K562 (cell line): ENCODE data around the gene CST6. TPM values are rescaled to one million over a fixed set of nuclear protein-coding genes. Genes with fewer than 3 reads are reported as not detected.

ENCODE experiments used
- EGR1 ChIP-seq: fragments of 450-650 bp; conservative IDR thresholded peaks from 2 replicates; pipeline ENCODE4 v1.6.1; 2017; ENCODE audit warnings: mild to moderate bottlenecking
- EP300 ChIP-seq: IDR thresholded peaks from 2 replicates; pipeline ENCODE4 v1.6.1; 2012; ENCODE audit warnings: low read length, improper control_type of control experiment
- HLTF ChIP-seq: fragments of 450-650 bp; IDR thresholded peaks from 2 replicates; pipeline ENCODE4 v1.6.1; 2016
- HNRNPH1 ChIP-seq: fragments of 200-400 bp; formaldehyde crosslinking; optimal IDR thresholded peaks from 2 replicates; pipeline ENCODE3; 2017; ENCODE audit warnings: low read depth, mild to moderate bottlenecking, low read length, moderate library complexity
- HNRNPLL ChIP-seq: fragments of 200-400 bp; formaldehyde crosslinking; IDR thresholded peaks from 2 replicates; pipeline ENCODE4 v1.6.1; 2017; ENCODE audit warnings: low read length, low read depth, mild to moderate bottlenecking; ENCODE audit not compliant: poor library complexity, severe bottlenecking
- HNRNPUL1 ChIP-seq: fragments of 200-400 bp; formaldehyde crosslinking; IDR thresholded peaks from 2 replicates; pipeline ENCODE4 v1.6.1; 2017; ENCODE audit warnings: low read length
- KDM5B ChIP-seq: fragments of 200-600 bp; sonication (generic); IDR thresholded peaks from 2 replicates; pipeline ENCODE4 v1.6.1; 2012; ENCODE audit warnings: low read depth, mild to moderate bottlenecking, moderate library complexity, low read length, control low read depth, inconsistent platforms; ENCODE audit not compliant: insufficient replicate concordance
- LEF1 ChIP-seq: fragments of 450-650 bp; IDR thresholded peaks from 2 replicates; pipeline ENCODE4 v1.6.1; 2016; ENCODE audit warnings: mild to moderate bottlenecking
- MBD1 ChIP-seq: fragments of 250-450 bp; sonication (Bioruptor Pico); IDR thresholded peaks from 2 replicates; pipeline ENCODE4 v1.8.0; 2022; ENCODE audit warnings: inconsistent platforms
- MECOM ChIP-seq: fragments of 250-450 bp; sonication (Bioruptor Pico); IDR thresholded peaks from 2 replicates; pipeline ENCODE4 v1.8.0; 2022; ENCODE audit warnings: inconsistent platforms
- NCOA2 ChIP-seq, 2 experiments: fragments of 450-650 bp; IDR thresholded peaks; 2 replicates each; pipeline ENCODE4 v1.6.1; 2018; ENCODE audit warnings: mild to moderate bottlenecking in 2 of 2, moderate library complexity in 1 of 2; ENCODE audit not compliant: partially characterized antibody in 2 of 2
- PBX2 ChIP-seq, 2 experiments: IDR thresholded peaks in 1 of 2; conservative IDR thresholded peaks in 1 of 2; 2 replicates each; pipeline ENCODE4 v1.6.1; 2016; ENCODE audit warnings: low read depth in 2 of 2, mild to moderate bottlenecking in 1 of 2, missing compliant biosample characterization in 1 of 2, missing genetic modification characterization in 1 of 2, moderate library complexity in 1 of 2
- POLR2H ChIP-seq: IDR thresholded peaks from 2 replicates; pipeline ENCODE4 v1.6.1; 2016; ENCODE audit warnings: missing genetic modification characterization, low read depth, mild to moderate bottlenecking, control low read depth, missing compliant biosample characterization, moderate library complexity
- RCOR1 ChIP-seq, 2 experiments: IDR thresholded peaks; 2 replicates each; pipeline ENCODE4 v1.6.1; 2012; ENCODE audit warnings: low read depth in 2 of 2, low read length in 2 of 2, borderline replicate concordance in 1 of 2, improper control_type of control experiment in 1 of 2
- SPI1 ChIP-seq: IDR thresholded peaks from 2 replicates; pipeline ENCODE4 v1.6.1; 2011; ENCODE audit warnings: low read depth, low read length, control low read depth, borderline replicate concordance
- TEAD4 ChIP-seq, 2 experiments: sonication (generic) in 1 of 2; formaldehyde crosslinking in 1 of 2; IDR thresholded peaks; 2 replicates each; pipeline versions ENCODE4 v1.6.1 to v1.8.0; 2012 to 2022; ENCODE audit warnings: borderline replicate concordance in 1 of 2, inconsistent platforms in 1 of 2, low read length in 1 of 2, mild to moderate bottlenecking in 1 of 2, missing genetic modification reagents in 1 of 2
- XRCC4 ChIP-seq: IDR thresholded peaks from one replicate; pipeline ENCODE4 v1.6.1; 2011; ENCODE audit not compliant: insufficient read depth, insufficient read length; ENCODE audit errors: extremely low read depth
- ZBTB43 ChIP-seq: sonication (generic); formaldehyde crosslinking; IDR thresholded peaks from 2 replicates; pipeline ENCODE4 v1.8.0; 2023; ENCODE audit warnings: mild to moderate bottlenecking, missing genetic modification reagents
- ZKSCAN3 ChIP-seq: fragments of 250-450 bp; sonication (Bioruptor Pico); IDR thresholded peaks from 2 replicates; pipeline ENCODE4 v1.4.0; 2020
- ZNF12 ChIP-seq: sonication (generic); formaldehyde crosslinking; IDR thresholded peaks from 2 replicates; pipeline ENCODE4 v1.4.0; 2020; ENCODE audit warnings: mild to moderate bottlenecking, missing genetic modification reagents
- ZNF165 ChIP-seq: fragments of 250-450 bp; sonication (Bioruptor Pico); IDR thresholded peaks from 2 replicates; pipeline ENCODE4 v1.4.0; 2020; ENCODE audit warnings: borderline replicate concordance
- ZNF785 ChIP-seq: fragments of 250-450 bp; sonication (Bioruptor Pico); IDR thresholded peaks from 2 replicates; pipeline ENCODE4 v1.4.0; 2020; ENCODE audit warnings: mild to moderate bottlenecking
- polyA plus RNA-seq, 8 experiments: library from polyadenylated mRNA; depleted of rRNA in 4 of 8; stranded (reverse) in 5 of 8; unstranded in 3 of 8; fragments of >200 nt; fragmentation: Nextera tagmentation in 2 of 8; fragmentation: Illumina TruSeq in 1 of 8; extraction: Ambion mirVana in 2 of 8; extraction: Trizol in 1 of 8; gene quantifications; 2 replicates each; pipeline versions ENCODE4 v1.2.1 to v1.2.3, GENCODE V29; 2011 to 2014; ENCODE audit warnings: inconsistent platforms in 1 of 8, missing spikeins in 1 of 8
- total RNA-seq, 7 experiments: library from RNA; depleted of rRNA in 6 of 7; stranded (reverse); fragments of >200 nt in 6 of 7; fragmentation: Illumina TruSeq in 2 of 7; extraction: Trizol in 2 of 7; gene quantifications; 2 replicates each; pipeline versions ENCODE4 v1.2.1 to v1.2.3, GENCODE V29; 2011 to 2021; ENCODE audit warnings: low replicate concordance in 1 of 7

CST6 gene
- total and polyA plus RNA-seq, 9 of the 15 experiments (the other 6 are each of a cell fraction or from before 2014, with no cell fraction given): not detected

- TF ChIP-seq NCOA2 (IDR thresholded peaks at IDR 0.05; ENCODE audit: partially characterized antibody in 2 of 2) (no peak), HLTF (peak; percentile 52; the same call in 1 of the 2 replicates), HNRNPH1 (no peak), POLR2H (tag) (peak; percentile 74), XRCC4 (no peak), TEAD4 (IDR thresholded peaks at IDR 0.05; ENCODE audit: low read length) (peak; percentile 64; the same call in 1 of the 2 replicates), TEAD4 (CRISPR knock-in tag; IDR thresholded peaks at IDR 0.05; ENCODE audit: borderline replicate concordance) (no peak), ZBTB43 (CRISPR knock-in tag) (0 out of 2 replicates have a peak, but pooled peaks have one; percentile 48), SPI1 (peak; percentile 71; the same call in 1 of the 2 replicates), ZNF165 (peak; percentile 35; the same call in 1 of the 2 replicates), MBD1 (no peak), ZNF12 (CRISPR knock-in tag) (peak; percentile 84), KDM5B (peak; percentile 91), EGR1 (peak; percentile 81; the same call in 1 of the 2 replicates), LEF1 (peak; percentile 52), ZNF785 (no peak), HNRNPLL (peak; percentile 65), MECOM (CRISPR knock-in tag) (no peak), RCOR1 (IDR thresholded peaks at IDR 0.05; ENCODE audit: borderline replicate concordance in 1 of 2, low read depth in 2 of 2, low read length in 2 of 2) (peak in 1 of 2 experiments; percentile 67; a peak in 1 of 4 replicates), EP300 (peak; percentile 64), HNRNPUL1 (no peak), PBX2 (CRISPR knock-in tag; IDR thresholded peaks at IDR 0.05; ENCODE audit: low read depth) (no peak), PBX2 (tag; conservative IDR thresholded peaks at IDR 0.05; ENCODE audit: low read depth) (peak; percentile 43; the same call in 1 of the 2 replicates), ZKSCAN3 (no peak)
These were observed 9.7 kb upstream of the CST6 start, which contains the start of the genes BANF1 and EIF1AD (continued) for GRCh38 chr11:66001942-66002647.
